ENCODE measurements around the gene IGF1.

GRCh38 chr12:102437511-102437910 is 42.9 kb downstream of the IGF1 start:
- TF ChIP-seq EZH2 (IDR thresholded peaks at IDR 0.05; ENCODE audit: insufficient read depth, poor library complexity, severe bottlenecking): no peak
- TF ChIP-seq EZH2phosphoT487 (IDR thresholded peaks at IDR 0.05; ENCODE audit: insufficient read depth, low read depth): no peak
